HG03342 (cell line): Measurements from ENCODE around the gene KHDC1.
"Not testable (repeated sequence)": the region's sequence is repeated elsewhere in the genome, so short reads cannot be mapped to it uniquely, and the experiment has no call there.

Source experiments
- ATAC-seq: cut with Tn5 transposase; IDR thresholded peaks from one replicate; pipeline ENCODE4 v1.9.1; 2021; ENCODE audit warnings: mild to moderate bottlenecking, moderate library complexity; ENCODE audit not compliant: unreplicated experiment

The KHDC1 gene

DNA sequence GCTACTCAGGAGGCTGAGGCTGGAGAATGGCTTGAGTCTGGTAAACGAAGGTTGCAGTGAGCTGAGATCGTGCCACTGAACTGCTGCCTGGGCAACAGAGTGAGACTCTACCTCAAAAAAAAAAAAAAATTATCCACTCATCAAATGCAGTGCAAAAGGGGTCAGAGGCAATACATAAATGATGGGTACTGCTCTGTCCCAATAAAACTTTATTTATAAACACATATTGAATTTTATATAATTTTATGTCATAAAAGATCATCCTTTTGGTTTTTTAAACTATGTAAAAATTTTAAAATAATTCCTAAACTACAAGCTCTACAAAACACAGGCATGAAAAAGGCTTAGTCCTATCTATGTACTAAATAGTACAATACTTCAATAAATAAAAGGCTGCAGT is 10.3 kb downstream of the KHDC1 start:
- no peak for ATAC-seq

DNA sequence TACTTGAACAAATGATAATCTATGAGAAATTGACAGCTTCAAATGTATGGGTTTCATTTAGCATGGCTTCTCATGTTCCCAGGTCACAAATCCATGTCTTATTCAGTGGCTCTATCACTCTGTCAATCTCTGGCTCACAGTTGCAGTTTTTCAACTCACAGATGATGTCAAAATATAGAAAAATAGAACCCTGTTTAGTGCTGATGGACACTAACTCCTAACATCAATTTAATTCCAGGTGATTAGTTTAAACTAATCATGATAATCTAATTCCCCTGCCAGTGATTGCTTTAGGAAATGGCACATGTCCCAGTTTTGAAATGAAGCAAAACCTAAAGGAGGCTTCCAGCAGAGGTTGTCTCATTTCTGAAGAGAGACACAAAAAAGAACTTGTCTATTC is 13.0 kb downstream of the KHDC1 start:
- ATAC-seq, result no peak

DNA sequence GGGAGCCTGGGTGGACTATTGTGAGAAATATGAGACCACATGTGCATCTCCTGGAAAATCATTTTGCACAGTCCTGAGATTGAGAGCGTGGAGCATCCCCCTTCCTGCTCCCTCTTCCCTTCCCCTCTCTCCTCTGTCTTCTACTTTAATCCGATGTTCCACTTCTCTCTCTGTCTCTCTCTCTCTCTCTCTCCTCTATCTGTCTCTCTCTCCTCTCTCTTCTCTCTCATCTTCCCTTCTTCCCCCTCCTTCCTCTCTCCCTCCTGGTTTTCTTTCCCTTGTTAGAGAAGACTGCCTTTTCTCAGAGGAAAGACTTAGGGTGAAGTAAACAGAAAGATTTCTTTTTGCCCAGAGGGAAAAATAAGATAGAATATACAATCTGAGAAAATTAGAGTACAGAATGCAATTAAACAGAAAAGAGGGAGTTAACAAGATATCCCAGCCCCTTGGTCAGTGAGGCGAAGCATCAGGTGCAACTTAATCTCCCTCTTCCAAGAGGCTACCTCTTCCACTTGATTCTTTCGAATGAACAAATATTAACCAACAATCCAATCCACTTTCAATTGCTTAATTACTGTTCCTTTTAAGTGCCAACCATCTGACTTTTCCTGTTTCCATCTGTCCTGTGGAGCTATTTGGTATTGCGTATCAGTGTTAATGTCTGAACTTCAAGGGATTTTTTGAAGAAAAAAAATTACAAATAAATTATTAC is 14.6 kb downstream of the KHDC1 start:
- ATAC-seq, result no peak

DNA sequence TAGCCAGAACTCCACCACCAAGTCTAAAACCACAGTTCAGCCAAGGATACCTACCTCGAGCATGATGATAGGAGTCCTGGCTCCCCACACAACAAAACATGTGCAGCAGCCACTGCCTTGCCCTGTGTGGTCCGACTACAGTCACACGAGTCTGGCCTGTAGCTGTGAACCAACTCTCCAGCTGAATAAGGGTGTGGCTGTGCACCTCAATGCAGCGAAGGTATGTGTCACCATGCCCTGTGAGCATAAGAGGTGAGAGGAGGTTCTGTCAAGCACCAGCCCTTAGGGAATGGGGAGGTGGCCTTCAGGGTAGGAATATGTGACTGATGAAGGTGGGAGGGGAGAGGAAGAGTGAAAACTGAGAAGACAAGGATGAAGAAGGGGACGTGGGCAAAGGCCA is 21.0 kb downstream of the KHDC1 start:
- no peak for ATAC-seq

DNA sequence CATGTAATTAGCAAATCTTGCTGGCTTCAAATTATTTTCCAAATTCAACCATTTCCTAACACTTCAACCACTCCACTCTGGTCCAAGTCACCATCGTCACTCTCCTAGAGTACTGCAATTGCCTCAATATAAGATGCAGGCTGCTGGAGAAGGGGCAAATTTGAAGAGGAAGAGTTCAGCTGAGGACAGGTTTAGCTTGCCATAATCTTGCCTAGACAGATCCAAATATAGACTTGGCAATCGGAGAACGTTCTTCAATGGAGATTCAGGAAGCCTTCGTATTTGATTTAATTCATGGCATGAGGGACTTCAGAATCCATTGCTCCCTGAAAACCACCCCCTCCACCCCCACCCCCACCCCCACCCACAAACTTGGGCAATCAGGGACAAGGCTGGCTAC is 22.3 kb downstream of the KHDC1 start:
- no peak for ATAC-seq

DNA sequence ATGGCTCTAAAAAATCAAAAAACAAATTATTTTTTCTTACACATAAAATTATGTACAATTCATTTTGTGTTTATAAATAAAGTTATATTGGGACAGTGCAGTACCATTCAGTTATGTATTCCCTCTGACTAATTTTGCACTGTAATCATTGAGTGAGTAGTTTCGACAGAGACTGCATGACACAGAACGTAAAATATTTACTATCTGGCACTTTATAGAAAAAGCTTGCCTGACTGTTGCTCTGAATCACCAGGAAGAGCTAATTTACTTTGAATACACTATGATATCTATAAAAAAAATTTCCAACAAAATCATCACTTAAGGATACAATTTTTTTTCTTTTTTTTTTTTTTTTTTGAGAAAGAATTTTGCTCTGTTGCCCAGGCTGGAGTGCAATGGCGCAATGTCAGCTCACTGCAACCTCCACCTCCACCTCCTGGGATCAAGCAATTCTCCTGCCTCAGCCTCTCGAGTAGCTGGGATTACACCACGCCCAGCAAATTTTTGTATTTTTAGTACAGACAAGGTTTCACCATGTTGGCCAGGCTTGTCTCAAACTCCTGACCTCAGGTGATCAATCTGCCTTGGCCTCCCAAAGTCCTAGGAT is 26.7 kb downstream of the KHDC1 start:
- no peak for ATAC-seq

DNA sequence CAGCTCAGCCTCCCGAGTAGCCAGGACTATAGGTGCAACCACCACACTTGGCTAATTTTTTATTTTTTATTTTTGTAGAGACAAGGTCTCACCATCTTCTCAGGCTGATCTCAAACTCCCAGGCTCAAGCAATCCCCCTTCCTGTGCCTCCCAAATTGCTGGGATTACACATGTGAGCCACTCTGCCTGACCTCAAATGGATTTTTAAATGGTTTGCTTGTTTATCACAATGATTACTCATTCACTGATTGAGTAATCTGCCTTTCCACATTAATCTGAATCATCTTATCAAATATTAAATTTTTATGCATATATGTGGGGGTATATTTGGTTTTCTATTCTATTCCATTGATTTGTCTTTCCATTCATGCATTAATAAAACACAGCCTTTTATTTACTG is 28.3 kb downstream of the KHDC1 start:
- no peak for ATAC-seq

DNA sequence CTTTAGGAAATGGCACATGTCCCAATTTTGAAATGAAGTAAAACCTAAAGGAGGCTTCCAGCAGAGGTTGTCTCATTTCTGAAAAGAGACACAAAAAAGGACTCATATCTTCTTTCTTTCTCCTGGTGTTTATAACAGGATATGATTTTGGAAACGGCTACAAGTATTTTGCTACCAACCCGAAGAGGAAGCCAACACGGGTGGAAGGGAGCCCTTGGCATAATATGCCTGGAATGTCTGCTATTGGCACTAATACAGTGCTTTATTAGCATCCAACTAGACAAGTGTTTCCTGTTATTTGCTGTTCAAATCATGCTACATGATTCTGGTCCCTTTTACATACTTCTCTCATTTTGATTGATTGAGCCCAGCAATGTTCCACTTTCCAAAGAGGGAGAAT is 29.0 kb downstream of the KHDC1 start:
- not testable (repeated sequence) for ATAC-seq

DNA sequence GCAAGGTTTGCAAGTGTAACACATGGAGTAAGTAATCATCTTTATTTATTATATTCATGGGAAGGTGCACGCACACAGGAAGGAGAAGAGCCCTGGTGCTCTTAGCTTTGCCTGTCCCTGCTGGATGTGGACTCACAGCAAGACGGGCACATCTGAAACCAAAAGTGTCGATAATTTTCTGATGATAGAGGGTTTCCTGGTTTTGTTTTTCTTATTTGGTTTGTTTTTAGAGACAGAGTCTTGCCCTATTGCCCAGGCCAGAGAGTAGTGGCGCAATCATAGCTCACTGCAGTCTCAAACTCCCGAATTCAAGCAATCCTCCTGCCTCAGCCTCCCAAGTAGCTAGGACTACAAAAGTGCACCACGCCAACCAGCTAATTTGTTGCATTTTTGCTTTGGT is 29.9 kb downstream of the KHDC1 start:
- no peak for ATAC-seq

DNA sequence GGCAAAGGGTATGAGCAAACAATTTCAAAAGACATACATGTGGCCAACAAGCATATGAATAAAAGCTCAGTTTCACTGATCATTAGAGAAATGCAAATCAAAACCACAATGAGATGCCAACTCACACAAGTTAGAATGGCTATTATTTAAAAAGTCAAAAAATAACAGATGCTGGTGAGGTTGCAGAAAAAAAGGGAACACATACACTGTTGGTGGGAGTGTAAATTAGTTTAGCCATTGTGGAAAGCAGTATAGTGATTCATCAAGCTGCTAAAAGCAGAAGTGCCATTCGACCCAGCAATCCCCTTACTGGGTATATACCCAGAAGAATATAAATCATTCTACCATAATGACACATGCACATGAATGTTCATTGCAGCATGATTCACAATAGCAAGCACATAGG is 31.0 kb downstream of the KHDC1 start:
- ATAC-seq, result no peak

DNA sequence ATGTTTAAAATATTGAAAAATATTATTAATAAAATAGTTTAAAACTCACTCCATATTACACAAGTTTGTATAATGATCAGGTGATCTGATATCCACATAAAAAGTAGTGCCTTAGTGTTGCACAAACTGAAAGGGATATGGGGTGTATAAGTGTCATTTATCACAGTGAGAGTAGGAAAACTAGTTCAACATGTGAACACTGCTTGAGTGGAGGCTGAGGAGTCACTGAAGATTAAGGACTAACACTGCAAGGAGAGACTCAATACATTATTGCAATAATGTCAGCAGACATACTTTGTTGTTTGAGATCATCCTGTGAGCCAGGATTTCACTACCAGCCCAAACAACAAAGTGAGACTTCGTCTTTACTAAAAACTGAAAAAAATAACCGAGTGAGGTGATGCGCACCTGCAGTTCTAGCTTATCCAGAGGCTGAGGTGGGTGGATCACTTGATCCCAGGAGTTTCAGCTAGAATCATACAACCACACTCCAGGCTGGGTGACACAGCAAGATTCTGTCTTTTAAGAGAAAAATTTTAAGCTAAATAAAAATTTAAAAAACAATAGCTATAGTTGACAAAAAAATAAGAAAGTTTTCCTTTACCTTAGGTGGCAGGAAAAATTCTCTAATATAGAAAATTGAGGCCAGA is 35.3 kb downstream of the KHDC1 start:
- no peak for ATAC-seq

DNA sequence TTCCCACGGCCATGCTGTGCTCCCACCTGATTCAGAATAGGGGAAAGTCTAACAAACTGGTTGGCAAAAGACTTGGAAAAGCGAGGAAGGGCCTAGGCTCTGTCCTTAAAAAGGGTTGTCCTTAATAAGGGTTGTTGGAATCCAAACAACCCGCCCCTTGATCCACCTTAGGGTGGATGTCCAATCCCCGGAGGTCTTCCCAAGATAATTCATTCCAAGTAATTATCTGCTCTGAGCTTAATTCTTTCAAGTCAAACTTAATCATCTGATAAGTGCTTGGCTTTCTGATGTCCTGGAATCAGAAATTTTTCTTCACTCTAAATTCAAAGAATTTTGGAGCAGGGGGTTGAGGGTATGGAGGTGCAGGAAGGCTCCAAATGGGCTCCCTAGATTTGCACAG is 37.6 kb downstream of the KHDC1 start, which contains the start of gene KHDC1L:
TSS of gene KHDC1L (minus strand) at position 101 of the 400 bp plus-strand sequence. CDS start at position 13, 88 bp downstream.
- ATAC-seq, result no peak

DNA sequence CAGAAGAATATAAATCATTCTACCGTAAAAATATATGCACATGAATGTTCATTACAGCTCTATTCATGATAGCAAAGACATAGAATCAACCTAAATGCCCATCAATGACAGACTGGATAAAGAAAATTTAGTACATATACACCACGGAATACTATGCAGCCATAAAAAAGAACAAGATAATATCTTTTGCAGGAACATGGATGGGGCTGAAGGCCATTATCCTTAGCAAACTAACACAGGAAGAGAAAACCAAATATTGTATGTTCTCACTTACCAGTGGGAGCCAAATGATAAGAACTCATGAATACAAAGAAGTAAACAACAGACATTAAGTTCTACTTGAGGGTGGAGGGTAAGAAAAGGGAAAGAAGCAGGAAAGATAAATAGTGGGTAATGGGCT is 46.1 kb downstream of the KHDC1 start:
- ATAC-seq, result no peak

DNA sequence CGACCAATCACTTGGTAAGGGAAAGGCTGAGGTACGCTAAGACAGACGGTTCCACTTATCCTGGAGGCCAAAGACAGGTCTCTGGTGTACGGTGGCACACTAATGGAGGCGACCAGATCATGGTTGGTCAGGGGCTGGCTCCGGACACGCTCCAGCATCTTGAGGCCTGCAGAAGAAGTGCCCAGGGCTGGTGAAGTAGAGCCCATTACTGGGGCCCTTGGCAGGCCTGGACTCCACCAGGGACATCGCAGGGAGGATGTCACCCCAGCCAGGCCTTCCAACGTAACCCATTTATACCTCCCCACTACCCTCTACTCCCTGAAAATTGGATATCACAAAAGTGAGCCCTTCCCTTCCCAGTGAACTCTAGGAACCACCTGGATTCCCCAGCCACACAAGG is 53.9 kb downstream of the KHDC1 start:
- no peak for ATAC-seq

DNA sequence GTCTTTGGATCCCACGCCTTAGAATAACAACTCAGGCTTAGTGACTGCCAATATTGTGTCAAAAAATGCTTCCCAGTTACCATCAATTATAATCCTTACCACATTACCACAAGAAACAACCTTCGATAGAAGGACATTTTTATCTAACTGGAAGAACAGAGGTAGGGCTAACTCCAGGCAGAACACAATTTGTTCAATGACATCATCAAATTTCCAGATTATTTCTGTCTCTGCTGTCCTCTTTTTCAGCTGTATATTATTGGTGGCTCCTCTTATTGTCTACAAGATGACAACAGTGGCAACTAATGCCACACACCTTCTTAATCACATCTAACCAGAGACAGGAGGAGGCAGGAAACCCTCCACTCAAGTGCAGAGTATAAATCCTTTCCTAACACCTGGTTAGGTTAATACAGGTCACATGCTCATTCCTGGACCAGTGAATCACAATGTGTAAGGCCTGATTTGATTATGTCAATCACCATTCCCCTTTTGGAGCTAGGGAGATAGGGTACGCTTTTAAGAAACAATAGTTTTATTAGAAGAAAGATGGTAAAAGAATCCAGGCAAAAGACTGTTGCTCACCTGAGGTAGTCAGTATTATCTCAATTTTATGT is 55.7 kb downstream of the KHDC1 start:
- ATAC-seq, result no peak

DNA sequence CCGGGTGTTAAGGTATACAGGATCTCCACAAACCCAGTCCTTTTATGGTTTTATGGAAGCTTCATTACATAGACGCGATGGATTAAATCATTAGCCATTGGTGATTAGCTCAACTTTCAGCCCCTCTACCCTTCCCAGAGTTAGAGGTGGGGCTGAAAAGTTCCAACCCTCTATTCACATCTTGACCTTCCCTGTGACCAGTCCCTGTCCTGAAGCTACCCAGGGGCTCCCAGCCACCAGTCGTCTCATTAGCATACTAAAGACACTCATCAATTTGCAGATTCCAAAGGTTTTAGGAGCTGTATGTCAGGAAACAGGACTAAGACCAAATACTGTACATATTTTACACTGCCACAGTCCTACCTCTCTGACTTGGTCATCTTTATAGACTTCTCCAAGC is 58.7 kb downstream of the KHDC1 start:
- ATAC-seq, result no peak

DNA sequence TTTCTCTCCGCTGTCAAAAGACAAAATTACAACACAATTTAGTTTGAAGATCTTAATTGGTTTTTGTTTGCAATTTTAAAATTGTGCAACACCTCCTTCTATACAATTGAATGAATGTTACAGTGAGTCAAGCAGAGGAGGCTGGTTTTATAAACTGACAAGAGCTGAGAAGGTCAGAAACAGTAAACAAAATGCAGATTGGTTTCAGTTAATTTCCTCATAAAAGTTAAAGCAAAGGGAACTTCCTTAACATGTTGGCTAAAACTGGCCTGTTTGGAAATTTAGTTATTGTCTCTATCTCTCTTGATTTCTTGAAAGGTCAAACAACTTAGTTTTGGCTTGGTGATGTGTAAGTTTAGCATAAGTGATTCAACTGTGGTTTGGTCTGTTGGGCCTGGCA is 59.9 kb downstream of the KHDC1 start:
- ATAC-seq, result no peak

DNA sequence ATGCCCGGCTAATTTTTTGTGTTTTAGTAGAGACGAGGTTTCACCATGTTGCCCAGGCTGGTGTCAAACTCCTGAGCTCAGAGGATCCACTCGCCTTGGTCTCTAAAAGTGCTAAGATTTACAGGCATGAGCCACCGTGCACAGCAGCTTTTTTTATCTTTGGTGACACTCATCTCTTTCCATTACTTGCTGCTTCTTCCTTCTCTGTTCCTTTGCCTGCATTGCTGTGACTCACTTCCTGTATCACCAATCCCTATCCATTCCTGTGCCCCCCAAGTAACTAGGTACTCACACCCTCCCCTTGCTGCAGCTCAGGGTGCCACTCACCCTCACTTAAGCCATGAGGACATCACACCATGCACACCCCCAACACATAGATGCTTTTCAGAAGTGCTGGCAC is 62.3 kb downstream of the KHDC1 start:
- ATAC-seq, result no peak

DNA sequence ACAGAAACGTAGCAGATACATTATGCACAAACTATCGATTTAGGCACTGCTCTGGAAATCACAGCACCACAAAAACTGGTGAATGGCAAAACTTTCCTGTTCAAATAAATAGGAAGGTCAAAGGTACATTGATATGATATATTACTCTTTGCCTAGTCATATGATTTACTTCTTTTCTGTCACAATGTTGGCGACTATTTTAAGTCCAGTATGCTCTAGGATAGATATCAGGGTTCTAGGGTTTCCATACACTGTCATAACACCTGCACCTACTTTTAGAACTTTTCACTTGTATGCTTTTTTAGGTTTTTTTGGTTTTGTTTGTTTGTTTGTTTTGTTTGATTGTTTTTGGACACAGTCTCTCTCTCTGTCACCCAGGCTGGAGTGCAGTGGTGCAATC is 62.7 kb downstream of the KHDC1 start:
- no peak for ATAC-seq

DNA sequence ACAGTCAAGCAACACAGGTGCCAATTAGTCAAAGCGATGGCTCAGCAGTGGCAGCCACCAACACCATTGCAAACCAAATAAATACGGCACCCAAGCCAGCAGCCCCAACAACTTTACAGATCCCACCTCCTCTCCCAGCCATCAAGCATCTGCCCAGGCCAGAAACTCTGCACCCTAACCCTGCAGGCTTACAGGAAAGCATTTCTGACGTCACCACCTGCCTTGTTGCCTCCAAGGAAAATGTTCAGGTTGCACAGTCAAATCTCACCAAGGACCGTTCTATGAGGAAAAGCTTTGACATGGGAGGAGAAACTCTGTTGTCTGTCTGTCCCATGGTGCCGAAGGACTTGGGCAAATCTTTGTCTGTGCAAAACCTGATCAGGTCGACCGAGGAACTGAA is 68.3 kb downstream of the KHDC1 start:
- ATAC-seq, result no peak

DNA sequence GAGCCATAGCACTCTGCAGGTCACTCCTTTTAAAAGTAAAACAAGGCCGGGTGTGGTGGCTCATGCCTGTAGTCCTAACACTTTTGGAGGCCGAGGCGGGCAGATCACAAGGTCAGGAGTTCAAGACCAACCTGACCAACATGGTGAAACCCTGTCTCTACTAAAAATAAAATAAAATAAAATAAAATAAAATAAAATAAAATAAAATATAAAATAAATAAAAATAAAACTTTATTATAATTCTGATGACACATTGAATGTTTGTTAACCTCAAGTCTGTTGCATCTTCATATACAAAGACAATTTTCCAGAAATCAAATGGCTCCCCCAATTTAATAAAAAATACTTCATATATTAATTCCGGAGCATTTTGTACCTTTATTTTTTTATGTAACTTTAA is 69.7 kb downstream of the KHDC1 start:
- ATAC-seq, result not testable (repeated sequence)
